Jurkat, Clone E6-1 (cell line): Measurements from ENCODE around the gene RALBP1. TPM values are rescaled to one million over a fixed set of nuclear protein-coding genes. Genes with fewer than 3 reads are reported as not detected.
"Not testable (repeated sequence)": the region's sequence is repeated elsewhere in the genome, so short reads cannot be mapped to it uniquely, and the experiment has no call there.

Source experiments
- DNase-seq: peaks from one replicate; pipeline ENCODE4 v3.0.0-alpha.2; 2011; ENCODE audit warnings: low read depth, low spot score
- H3K4me3 ChIP-seq: 2 replicates; pipeline ENCODE4 v1.5.1; 2011; ENCODE audit warnings: mild to moderate bottlenecking, low read length, control low read depth, moderate library complexity
- polyA plus RNA-seq: library from polyadenylated mRNA; unstranded; fragments of >200 nt; gene quantifications from one replicate; pipeline ENCODE4 v1.2.1, GENCODE V29; 2012; ENCODE audit warnings: missing spikeins; ENCODE audit not compliant: insufficient read length, insufficient read depth

RALBP1 gene
- 66.6 TPM for polyA plus RNA-seq

DNA sequence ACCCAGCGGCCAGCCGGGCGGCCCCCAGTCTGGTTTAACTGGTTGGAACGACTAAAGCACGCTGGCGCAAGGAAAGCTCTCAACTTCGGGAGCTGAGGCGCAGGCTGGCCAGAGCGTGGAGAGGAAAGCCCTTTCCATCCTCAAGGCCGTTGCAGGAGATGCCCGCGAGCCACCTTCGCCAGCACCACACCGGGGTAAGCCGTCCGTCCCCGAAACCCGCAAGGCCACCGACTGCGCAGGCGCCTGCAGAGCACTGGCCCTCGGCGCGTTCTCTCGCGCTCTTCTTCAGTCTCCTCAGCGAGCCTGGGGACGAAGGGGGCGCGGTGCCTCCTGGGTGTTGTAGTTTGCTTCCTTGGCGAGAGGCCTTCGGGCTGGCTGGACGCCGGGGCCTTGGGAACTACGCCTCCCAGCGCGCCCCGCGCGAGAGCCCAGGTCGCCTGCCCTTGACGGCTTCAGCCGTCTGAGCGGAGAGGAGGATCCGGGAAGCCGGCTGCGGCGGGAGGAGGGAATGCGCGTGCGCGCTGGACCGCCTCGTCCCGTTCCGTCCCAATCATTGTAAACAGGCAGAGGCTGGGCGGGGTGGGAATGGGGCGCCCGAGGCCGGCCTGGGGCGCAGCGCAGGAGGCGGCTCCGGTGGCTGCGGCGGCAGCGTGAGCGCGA lies at the start of gene RALBP1:
RALBP1 (plus strand) TSS at position 531 of the 660 bp plus-strand sequence. CDS start 37,533 bp downstream, outside the sequence.
- DNase-seq: peak; percentile 96
- peak within 1 kb of the TSS; percentile 91 for H3K4me3 ChIP-seq

DNA sequence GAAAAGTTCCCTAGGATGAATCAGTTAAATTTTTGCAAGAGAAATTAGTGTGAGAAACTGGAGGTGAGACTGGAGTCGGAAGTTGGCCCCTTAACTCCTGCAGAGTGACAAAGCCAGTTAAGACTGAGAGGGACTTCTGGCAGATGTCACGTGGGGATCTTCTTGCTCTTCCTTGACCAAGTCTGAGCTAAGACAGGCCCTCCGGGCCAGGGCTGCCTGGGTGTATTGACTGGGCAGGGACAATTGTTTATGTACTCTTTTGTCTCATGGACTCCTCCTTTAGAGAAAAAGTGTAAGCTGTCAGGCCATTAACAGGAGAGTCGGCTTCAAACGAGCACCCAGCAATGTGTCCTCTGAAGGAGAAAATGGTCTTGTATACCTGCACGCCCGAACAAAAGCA lies 48.6 kb upstream of the RALBP1 start:
- H3K4me3 ChIP-seq: no peak overlapping the region
- no peak for DNase-seq

DNA sequence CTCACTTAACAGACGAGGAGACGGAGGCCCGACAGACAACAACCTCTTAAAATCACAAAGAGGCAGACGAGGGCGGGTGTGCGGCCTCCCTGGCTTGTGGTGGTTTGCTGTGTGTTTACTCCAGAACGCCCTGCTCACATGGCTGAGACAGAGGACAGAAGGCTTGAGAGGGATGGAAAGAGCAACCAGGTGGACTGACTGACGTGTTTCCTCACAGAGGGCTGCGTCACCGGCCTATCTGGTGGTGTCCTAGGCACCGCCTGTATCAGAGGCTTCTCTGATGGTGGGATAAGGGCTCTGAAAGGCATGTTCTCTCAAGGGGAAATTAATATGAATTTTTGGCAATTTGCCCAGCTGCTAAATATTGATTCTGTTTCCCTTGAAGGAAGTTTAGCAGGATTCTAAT lies 47.0 kb upstream of the RALBP1 start:
- DNase-seq: no peak
- no peak overlapping the region for H3K4me3 ChIP-seq

DNA sequence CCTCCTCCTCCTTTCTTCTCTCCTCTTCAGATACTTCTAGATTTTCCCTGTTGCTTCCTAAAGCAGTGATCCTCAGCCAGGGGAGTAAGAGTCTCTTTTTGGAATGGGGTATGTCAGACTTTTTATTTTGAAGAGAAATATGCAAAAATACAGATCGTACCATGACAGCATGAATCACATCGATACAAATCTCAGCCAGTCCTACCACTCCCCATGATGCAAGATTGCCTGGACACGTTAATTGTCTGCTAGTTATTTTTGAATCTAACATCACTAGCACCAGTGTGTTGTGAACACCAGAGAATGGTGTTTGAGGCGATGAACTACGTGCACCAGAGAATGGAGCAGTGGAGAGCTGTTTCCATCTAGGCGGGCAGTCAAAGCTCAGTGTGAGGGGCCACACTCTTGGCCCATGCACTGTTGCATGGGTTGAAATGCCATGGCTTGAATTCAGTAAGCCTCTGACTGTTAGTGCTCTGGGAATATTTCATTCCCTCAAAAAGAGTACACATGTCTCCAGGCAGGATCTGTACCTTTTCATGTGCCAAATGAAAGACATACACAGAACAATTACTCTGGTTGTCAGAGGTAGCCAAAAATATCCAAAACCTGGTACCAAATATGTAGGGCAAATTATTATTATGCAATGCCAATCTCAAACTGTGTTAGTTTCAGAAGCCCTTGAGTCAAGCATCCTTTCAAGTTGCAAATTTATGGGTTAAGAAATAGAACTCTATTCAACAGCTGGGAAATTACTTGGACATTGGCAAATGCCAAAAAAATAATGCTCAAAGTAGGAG lies 46.3 kb upstream of the RALBP1 start:
- no peak for DNase-seq
- no peak overlapping the region for H3K4me3 ChIP-seq

DNA sequence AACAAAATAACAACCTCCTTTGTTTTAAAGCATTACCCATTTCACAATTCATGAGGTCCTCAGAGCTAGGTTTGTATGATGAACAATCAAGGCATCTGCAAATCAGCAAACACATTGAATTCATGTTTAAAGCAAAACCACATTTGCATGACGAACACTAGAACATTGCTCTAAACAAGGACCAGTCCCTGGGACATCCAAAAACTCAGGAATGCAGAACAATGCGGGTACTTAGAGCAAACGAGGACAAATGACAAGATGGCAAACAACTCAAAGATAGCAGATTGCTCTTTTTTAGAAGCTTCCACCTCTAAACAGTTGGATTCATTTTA lies 45.7 kb upstream of the RALBP1 start:
- DNase-seq: no peak
- H3K4me3 ChIP-seq: no peak overlapping the region

DNA sequence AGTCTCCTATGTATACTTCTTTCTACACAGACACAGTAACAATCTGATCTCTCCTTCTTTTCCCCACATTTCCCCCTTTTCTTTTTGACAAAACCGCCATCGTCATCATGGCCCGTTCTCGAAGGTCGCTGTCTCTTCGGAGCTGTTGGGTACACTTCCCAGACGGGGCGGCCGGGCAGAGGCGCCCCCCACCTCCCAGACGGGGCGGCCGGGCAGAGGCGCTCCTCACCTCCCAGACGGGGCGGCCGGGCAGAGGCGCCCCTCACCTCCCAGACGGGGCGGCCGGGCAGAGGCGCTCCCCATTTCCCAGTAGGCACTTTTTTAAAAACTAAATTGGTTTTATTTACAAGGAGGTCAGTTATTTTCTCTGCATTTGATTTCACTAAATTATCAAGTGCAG lies 45.0 kb upstream of the RALBP1 start:
- not testable (repeated sequence) for DNase-seq, H3K4me3 ChIP-seq

DNA sequence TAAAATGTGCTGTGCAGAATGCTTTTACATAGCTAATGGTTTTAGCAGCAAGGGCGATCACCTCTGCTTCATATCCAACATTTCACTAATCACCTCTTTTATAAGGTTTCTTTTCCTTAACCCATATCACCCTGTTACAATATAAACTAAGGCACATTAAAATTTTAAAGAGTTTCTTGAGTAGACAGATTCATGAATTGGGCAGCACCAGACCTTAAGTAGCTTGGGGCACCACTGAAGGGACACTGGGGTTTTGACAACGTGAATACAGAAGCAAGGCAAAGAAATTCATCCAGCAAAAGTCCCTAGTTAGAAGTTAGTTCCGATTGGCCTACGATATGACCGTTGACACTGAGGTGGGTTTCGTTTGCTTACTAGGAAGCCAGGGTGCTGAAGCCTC lies 44.0 kb upstream of the RALBP1 start:
- H3K4me3 ChIP-seq: no peak overlapping the region
- no peak for DNase-seq

DNA sequence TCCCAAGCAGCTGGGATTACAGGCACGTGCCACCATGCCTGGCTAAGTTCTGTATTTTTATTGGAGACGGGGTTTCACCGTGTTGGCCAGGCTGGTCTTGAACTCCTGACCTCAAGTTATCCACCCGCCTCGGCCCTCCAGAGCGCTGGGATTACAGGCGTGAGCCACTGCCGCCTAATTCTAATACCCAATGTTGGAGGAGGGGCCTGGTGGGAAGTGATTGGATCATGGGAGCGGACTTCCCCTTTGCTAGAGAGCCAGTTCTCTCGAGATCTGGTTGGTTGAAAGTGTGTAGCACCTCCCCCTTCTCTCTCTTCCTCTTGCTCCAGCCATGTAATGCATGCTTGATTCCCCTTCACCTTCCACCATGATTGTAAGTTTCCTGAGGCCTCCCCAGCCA lies 42.2 kb upstream of the RALBP1 start:
- not testable (repeated sequence) for DNase-seq, H3K4me3 ChIP-seq

DNA sequence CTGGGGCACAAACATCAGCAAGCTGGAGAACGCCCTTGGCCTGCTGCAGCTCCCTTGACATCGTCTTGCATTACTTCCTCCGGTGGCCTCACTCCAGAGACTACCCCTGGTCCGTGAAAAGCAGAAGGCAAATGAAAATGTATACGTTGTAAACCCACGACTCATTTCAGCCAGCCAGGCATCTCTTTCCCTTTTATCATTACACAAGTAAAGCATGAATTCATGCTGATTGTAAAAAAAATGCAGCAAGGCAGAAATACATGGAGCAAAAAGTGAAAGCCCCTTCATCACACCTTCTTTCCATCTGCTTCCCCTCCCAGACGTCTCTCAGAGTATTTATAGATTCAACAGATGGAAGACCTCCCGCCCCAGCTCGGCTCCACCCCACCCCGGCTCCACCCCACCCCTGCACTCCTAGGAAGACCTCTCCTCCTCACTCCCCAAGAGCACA lies 41.6 kb upstream of the RALBP1 start:
- no peak overlapping the region for H3K4me3 ChIP-seq
- no peak for DNase-seq

DNA sequence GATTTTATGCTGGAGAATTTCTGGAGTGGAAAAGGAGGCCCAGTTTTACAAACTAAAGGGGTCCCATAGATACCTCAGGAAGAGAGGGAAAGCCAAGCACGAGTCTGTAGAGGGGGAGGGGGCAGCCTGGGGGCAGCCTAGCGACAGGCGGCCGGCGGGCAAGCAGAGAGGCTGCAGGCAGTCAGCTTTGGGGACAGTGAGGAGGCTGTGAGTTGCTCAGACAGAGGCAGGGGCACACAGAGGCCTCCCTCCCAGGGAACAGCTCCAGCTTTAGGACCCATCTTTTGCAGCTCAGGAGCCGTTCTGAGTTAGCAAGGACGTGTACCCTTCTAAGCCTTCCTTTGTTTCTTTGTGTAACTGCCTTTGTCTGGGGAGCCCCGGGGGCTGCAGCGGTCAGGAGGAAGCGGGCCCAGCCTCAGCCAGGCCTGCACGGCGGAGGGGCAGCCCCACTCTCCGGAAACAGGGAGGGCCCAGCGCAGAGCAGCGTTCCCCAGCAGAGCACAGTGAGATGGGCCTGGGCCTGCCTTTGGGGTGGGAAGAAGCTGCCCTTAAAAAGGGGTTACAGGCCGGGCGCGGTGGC lies 41.1 kb upstream of the RALBP1 start:
- H3K4me3 ChIP-seq: no peak overlapping the region
- no peak for DNase-seq

DNA sequence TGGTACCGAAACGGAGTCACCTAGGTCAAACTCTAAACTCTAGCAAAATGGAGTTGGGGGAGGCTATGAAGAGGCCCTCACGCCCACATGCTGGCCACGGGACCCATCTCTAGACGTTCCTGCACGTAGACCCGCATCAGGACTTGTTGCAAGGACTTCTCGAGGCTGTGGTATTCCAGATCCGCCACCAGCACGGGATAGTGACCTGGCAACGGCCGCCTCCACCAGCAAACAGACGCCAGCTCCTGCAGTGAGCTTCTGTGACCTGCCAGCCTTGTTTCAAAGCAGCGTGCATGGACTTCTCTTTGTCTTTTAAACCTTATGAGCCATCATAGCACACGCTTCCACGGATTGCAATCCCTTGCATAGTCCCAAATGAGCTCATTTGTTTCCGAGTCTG lies 40.3 kb upstream of the RALBP1 start:
- H3K4me3 ChIP-seq: no peak overlapping the region
- no peak for DNase-seq

DNA sequence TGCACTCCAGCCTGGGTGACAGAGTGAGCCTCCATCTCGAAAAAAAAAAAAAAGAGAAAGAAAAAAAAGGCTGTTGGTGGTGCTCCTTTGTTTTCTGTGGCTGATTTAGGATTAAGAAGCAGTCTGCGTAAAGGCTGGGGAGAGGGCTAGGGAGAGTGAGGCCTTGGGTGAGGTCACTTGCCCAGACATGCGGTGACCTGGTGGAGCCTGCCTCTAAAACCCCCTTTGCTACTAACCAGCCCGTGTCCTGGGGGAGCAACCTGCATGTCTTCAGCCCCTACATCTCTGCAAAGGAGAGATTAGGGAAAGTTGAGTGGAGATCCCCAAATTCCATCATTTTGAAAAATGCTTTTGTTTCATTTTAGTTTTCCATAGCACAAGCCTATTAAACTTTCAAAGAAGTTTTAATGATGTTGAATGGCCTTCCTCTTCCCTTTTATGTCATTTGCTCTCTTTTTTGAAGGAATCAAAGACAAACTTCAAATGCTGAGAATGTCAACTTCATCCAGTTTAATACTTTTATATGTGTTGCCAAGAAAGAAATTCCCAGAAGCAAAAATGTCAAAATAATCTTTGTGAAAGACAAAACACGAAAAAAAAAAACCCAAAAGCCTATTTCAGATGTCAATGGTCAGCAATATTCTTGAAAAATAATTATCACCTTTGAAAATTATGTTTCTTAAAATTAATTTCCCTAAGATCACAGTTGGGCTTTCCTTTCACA lies 38.9 kb upstream of the RALBP1 start:
- no peak for DNase-seq
- no peak overlapping the region for H3K4me3 ChIP-seq

DNA sequence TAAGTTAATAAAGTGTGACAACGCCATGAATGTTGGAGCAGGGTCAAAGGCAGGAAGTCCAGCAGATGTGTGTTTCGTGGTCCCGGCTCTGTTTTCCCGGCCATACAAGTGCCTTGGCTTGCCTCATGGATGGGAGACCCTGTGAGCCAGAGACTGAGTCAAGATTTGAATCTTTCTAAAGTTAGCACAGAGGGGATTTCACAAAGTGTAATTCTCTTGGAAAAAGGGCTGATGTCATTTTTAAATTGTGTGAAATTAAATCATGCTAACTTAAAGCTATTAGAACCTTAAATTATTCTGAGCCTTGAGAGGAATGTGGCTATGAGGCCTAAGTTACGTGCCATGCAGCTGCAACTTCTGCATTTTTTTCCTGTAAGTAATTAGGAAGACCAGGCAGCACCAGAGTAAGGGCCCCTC lies 38.3 kb upstream of the RALBP1 start:
- H3K4me3 ChIP-seq: no peak overlapping the region
- DNase-seq: no peak

DNA sequence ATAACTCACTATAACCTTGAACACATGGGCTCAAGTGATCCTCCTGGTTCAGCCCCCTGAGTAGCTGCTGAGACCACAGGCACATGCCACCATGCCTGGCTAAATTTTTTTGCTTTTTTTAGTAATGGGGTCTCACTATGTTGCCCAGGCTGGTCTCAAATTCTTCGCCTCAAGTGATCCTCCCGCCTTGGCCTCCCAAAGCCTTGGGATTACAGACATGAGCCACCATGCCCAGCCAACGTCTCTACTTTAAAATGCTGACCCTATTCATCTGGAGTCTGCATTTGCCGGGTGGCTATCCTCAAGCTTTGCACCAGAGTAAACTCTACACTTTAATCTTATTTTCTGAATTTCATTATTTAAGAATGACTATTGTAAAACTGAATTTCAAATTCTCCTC lies 37.6 kb upstream of the RALBP1 start:
- no peak for DNase-seq

DNA sequence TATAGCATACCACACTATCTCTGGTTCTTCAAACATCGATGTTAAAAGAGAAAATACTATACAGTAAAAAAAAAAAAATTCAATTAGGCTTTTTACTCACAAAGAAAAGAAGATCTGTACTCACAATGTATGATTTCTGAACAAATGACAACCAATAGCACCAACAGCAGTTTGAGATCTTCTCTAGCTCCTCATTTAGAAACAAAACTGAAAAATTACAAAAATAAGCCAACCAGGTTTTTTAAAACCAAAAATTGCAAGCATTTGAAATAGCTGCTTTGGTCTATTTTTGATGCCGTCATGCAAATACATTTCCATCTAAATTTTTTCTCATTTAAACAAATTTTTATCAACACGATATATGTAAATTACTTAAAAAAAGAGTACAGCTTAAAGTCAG lies 34.3 kb upstream of the RALBP1 start:
- no peak for DNase-seq
- no peak overlapping the region for H3K4me3 ChIP-seq

More for the DNA sequence above, 37.6 kb upstream of the RALBP1 start:
- no peak overlapping the region for H3K4me3 ChIP-seq

DNA sequence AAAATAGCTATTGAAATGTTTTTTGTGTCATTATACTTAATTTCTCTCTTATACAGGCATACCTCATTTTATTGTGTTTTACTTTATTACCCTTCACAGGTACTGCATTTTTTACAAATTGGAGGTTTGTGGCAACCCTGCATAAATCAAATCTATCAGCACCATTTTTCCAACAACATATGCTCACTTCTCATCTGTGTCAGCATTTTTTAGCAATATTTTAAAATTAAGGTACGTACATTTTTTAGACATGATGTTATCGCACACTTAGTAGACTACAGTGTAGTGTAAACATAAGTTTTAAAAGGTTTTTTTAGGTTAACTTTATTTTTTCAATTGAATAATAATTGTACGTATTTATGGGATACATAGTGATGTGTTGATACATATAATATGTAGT lies 30.8 kb upstream of the RALBP1 start:
- no peak for DNase-seq
- H3K4me3 ChIP-seq: no peak overlapping the region

DNA sequence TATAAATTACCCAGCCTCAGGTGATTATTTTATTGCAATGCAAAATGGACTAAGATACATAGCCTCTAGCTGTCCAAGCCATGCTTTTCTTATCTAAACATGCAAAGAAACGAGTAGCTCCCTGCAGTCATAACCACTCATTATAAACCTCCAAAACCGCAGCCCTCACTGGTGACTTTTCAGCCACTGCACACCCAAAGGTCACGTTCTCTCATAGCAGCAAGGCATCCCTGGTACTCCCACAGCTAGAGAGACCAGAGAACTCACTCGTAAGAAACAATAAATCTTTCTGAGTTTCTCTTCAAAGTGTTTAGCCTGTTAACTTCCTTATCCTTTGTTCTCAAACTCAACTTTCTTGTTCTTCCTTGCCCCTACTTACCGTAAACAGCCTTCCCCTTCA lies 28.5 kb upstream of the RALBP1 start:
- no peak overlapping the region for H3K4me3 ChIP-seq
- DNase-seq: no peak

DNA sequence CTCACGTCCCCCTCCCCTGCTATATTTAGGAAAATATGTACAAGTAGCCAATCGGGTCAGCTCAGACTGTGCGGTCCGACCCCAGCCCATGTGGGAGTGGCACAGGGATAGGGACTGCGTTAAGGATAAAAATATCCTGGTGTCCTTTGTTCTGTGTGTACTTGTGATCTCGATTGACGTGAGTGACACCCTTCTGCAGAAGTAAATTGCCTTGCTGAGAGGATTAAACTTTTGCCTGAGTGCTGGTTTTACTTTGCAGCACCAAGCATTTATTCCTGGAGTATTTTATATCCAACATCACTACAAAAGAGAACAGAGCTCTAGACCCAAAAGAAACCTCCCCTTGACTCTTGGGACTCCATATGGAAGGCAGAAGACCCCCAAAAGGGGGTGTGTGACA lies 28.0 kb upstream of the RALBP1 start:
- DNase-seq: no peak
- H3K4me3 ChIP-seq: no peak overlapping the region

DNA sequence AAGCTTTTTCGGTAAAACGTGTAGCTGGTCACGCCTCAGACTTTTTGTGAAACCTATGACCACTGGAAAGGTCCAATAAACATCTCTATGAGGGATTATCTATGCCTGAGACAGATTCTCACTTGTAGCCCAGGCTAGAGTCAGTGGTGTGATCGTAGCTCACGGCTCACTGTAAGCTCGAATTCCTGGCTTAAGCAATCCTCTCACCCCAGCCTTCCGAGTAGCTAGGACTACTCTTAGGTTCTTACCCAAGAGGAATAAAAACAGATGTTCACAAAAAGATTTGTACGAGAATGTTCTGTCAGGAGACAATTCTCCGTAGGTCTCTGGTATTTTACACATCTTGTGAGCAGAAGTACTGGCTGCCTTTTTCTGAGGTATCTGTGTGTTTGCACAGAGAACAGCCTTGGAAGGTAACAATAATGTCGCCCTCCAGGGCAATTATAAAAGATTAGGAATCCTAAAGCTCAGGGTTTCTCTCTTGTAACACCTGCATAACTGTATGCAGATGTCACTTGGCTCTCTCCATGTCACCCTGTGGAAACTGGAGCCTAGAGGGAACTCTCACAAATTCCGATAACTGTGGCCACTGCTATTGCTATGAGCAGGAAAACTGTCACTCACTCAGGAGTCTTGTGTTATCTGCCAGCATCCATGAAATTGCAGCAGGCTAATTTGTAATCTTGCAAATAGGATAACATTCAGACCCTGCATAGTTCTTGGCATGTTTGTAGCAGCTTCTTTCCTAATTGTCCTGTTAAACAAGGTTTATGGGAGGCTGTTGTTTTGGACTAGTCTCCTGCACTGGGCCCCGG lies 25.5 kb upstream of the RALBP1 start:
- no peak for DNase-seq
- H3K4me3 ChIP-seq: no peak overlapping the region
